HG03460 (cell line): ENCODE measurements around the gene SGSM2.
A peak's percentile ranks its signal among the peaks of the same experiment; 100 is the strongest.
"Not testable (repeated sequence)": the region's sequence is repeated elsewhere in the genome, so short reads cannot be mapped to it uniquely, and the experiment has no call there.

Source experiments
- ATAC-seq: cut with Tn5 transposase; IDR thresholded peaks from one replicate; pipeline ENCODE4 v1.9.1; 2021; ENCODE audit not compliant: unreplicated experiment

SGSM2 gene, protein sequence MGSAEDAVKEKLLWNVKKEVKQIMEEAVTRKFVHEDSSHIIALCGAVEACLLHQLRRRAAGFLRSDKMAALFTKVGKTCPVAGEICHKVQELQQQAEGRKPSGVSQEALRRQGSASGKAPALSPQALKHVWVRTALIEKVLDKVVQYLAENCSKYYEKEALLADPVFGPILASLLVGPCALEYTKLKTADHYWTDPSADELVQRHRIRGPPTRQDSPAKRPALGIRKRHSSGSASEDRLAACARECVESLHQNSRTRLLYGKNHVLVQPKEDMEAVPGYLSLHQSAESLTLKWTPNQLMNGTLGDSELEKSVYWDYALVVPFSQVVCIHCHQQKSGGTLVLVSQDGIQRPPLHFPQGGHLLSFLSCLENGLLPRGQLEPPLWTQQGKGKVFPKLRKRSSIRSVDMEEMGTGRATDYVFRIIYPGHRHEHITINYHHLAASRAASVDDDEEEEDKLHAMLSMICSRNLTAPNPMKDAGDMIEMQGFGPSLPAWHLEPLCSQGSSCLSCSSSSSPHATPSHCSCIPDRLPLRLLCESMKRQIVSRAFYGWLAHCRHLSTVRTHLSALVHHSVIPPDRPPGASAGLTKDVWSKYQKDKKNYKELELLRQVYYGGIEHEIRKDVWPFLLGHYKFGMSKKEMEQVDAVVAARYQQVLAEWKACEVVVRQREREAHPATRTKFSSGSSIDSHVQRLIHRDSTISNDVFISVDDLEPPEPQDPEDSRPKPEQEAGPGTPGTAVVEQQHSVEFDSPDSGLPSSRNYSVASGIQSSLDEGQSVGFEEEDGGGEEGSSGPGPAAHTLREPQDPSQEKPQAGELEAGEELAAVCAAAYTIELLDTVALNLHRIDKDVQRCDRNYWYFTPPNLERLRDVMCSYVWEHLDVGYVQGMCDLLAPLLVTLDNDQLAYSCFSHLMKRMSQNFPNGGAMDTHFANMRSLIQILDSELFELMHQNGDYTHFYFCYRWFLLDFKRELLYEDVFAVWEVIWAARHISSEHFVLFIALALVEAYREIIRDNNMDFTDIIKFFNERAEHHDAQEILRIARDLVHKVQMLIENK

DNA sequence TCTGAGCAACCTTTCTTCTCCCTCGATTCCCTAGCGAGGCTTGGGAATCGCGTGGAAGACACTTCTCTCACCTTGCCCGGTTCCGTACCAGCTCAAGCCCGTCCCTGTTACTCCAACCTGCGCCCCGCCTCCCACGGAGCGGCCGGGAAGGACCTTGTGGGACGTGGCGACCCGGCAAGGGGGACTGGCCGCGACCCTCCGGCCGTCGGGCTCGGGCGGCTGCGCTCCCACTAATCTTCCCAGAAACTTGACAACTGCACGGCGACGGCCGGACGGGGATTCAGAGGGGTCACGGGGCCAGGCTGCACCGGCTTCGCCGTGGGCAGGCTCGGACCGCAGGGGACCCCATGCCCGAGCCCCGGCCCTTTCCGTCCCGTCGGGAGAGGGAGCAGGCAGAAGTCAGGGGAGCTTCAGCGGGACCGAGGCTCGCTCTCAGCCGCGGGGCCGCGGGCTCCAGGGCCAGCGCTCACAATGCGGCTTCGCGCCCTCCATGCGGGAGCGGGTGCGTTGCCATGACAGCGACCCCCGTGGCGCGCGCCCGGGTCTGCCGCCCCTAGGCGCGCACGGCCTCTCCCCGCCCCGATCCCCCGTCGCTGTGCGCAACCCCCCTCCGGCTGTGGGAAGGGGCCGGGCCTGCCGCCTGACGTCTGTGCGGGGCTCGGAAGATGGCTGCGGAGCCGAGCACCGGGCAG lies at the start of gene SGSM2:
SGSM2 (plus strand) TSS at position 650 of the 692 bp plus-strand sequence. CDS start 188 bp downstream, outside the sequence.
- ATAC-seq, result no peak

DNA sequence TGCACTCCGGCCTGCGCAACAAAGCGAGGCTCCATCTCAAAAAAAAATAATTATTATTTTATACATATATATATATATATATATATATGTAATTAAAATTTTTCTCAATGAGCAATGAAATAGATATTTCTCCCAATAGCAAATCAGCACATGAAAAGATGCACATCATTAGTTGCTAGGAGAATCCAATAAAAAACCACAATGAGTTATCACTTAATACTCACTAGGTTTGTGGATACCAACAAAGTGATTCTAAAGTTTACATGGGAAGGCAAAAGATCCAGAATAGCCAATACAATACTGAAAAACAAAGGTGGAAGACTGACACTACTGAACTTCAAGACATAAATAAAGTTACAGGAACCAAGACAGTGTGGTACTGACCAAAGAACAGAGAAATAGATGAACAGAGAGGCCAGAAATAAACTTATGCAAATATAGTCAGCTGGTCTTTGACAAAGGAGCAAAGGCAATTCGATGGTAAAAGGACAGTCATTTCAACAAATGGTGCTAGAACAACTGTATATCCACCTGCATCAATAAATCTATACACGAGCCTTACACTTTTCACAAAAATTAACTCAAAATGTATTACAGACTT lies 47.3 kb upstream of the SGSM2 start:
- ATAC-seq, result no peak

DNA sequence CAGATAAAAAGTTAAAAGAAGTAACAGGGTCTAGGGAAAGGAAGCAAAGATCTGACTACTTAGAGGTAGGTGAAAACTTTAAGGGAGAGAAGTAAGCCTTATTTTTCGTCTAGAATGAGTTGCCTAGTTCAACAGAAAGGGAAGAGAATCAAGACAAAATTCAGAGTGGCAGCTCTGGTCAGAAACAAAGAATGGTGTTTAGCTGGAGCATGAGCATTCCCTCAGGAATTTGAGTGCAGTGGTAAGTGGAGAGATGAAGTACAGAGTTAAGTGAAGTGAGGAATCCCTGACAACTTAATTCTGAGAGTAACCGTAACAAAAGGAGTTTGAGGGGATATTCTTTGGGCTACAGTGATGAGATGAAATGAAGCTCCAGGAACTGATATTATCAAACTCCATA lies 45.2 kb upstream of the SGSM2 start:
- no peak for ATAC-seq

DNA sequence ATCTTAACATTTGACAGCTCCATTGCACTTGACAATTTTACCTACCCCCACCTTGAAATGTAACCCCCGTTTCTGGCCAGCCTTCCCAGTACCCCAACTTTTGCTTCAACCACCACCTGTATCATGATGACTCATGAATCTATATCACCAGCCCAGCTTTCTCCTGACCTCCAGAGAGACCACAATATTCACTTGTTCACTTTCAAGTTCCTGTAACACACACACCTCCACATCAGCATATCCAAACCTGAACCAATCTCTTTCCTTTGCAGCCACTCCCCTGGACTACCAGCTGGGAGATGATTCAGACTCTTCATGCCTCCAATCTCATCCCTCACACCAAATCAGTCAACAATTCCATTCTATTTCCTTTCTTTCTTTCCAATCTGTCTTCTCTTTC lies 41.7 kb upstream of the SGSM2 start:
- no peak for ATAC-seq

DNA sequence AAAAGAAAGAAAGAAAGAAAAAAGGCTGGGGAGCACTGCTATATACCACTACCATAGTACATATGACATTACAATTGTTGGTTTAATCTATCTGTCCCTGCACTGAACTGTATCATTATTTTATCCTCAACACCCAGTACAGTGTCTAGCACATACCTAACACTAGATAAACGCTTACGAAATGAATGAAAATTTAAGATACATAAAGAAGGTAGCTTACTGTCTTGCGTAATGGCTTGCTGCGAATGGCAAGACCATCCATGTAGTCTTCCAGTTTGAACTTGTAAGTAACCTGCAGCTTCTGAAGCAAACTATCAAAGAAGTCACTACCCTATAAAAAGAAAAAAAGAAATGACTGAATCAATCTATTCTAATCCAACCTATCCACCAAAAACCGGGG lies 40.3 kb upstream of the SGSM2 start:
- no peak for ATAC-seq

DNA sequence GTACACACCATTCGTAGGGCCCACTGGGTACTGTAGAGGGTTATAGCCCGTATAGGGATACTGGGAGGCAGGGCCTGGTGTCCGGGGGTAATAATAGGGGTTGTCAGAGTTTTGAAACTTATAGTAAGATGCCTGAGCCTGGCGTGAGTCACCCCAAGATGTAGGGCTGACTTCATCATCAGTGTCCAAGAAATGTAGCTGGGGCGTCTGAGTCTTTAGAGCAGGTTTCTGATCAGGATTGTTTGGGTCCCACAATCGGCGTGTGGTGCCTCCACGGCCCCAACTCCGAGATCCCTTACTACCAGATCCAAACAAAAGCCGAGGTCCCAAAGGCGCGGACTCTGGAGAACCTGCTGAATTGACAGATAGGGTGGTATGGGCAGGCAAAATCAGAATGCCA lies 38.2 kb upstream of the SGSM2 start:
- no peak for ATAC-seq

DNA sequence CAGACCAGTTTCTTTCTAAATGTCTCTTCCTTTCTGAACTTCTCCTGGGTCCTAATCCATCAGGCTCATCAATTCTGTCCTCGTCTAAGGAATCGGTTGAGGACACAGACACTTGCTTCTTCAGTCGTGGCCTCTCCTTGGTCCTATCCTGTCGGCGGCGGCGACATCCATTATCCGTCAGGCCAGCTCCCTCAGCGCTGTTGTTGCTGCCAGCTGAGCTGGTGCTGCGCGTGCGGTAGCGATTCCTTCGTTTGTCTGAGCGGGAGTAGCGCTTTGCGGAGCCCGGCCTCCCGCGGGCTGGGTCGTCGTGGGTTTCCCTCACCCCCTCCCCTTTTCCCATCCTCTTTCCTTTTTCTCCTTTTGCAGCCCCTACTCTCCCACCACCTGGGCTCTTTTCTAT lies 37.5 kb upstream of the SGSM2 start:
- ATAC-seq, result no peak

DNA sequence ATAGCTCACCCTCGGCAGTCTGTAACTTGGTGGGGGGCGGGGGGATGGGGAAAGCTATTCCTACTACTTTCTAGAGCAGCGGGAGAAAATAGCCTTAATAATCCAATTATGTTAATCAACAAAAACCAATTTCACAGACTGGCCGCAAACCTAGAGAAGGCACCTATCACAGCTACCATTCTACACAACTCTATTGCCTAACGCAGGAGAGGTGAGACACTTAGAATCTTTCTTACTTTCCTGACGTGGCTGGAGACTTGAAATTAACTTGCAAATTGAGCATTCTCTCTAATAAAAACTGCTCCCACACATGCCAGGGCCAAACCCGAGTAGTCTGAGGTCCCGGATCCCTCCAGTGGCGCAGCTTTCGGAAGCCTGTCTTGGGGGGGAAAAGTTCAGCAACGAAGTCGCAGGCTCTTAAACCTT lies 34.5 kb upstream of the SGSM2 start:
- peak; percentile 8 for ATAC-seq

DNA sequence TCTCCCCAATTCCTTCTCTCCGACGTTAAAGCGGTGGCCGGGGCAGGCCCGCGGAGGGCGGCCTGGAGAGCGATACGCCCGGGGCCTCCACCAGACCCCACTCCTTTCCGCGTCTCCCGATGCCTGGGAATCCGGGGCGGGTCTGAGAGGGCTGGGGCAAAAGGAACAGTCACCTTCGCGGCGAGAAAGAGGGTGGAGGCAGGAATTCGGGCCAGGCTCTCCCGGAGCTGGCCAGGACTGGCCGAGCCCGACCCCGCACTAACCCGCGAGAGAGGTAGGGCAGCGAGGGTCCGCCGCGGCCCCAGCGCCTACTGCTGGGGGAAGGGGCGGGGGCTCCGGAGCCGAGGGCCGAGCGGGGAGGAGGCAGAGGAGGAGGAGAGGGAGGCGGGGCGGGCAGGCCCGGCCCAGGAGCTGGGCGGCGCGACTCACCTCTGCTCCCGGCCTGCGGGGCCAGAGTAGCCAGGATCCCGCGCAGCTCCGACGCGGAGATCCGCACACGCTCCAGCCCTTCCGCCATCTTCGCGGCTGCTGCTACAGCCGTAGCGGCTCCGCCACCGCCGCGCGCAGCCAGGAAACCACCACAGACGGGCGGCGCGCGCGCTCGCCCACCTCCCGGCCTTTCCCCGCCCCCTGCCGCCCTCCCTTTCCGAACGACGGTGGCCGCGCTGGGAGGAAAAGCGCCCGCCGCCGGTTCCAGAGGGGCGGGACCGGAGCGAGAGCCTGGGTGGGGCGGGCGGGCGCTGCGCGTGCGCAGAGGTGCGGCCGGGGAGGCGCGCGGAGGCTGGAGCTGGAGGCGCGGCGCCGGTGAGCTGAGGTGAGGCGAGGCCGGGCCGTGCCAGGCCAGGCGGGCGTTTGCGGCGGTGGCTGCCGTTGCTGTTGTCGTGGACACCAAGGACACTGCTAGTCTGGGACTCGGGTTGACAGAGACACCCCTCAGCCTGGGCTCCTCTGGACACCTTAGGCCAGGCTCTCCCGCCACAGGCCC lies 33.8 kb upstream of the SGSM2 start, which contains the start of the genes SMG6 and SRR:
SMG6 (minus strand) TSS at position 582 of the 985 bp plus-strand sequence; CDS start at position 517, 65 bp downstream.
SRR (plus strand) TSS at position 747 of the 985 bp plus-strand sequence. CDS start 11,611 bp downstream, outside the sequence.
- peak; percentile 72 for ATAC-seq

DNA sequence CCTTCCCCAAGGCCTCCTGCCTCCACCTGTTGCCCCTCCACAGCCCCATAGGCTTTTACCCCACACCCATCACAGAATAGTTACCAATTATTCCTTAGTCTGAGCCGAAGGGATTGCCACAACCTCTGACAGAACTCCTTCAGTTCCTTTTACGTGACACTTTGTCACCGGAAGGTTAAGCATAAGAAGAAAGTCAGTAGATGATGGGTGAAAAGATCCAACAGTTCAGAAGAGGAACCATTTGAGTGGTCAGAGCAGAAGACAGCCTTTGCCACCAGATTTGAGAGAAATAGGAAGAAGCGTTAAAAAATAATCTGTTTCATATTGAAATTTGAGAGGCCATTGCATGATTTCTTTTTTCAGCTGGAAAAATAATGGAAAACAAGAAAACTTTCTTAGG lies 32.4 kb upstream of the SGSM2 start:
- ATAC-seq, result no peak

DNA sequence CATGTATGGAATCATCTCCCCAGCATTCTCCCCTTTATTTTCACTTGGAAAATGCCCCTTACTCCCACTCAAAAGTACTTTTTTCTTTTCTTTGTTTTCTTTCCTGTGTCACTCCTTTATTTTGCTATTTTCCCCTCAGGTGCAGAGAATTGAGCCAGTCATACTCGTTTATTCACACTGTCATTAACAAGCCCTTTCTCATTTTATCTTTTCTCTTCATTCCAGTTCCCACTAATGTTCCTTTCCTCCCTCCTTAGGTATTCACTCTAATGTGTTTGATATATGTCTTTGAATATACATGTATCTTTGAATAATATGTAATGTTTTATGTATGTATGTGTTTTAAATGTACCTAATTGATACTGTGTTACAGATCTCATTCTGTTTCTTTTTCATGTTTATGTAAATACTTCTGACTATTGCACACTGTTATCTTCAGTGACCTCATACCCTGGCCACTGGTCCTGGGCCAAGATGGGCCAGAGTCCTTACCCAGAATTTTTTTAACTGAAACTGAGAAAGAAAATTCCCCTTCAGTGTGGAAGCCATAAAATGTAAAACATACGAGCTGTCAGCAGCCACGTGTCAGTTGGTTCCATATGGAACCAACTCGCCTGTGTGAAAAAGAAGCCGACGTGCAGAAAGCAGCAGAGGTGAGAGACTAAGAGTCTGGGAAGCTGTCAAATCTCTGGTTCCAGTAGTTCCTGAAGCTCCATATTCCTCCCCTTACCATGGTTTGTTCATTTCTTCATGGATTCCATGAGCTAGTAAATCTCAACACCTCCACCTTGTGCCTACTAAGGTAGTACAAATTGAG lies 27.8 kb upstream of the SGSM2 start:
- ATAC-seq, result no peak

DNA sequence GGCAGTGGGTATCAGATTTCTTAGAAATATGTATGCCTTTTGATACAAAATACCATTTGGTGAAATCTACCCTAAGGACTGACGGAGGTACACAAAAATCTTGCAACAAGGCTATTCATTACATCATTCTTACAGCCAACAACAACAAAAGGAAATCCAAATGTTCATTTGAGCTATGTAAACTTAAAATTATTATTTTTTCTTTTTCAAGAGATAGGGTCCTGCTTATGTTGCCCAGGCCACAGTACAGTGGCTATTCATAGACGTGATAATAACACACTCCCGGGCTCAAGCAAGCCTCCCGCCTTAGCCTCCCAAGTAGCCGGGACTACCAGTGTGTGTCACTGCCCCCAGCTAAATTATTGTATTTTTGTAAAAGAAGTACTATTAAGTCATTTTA lies 24.6 kb upstream of the SGSM2 start:
- no peak for ATAC-seq

DNA sequence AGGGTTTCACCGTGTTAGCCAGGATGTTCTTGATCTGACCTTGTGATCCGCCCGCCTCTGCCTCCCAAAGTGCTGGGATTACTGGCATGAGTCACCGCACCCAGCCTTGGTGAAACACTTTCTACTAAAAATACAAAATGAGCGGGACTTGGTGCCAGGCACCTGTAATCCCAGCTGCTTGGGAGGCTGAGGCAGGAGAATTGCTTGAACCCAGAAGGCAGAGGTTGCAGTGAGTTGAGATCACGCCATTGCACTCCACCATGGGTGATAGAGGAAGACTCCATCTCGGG lies 20.4 kb upstream of the SGSM2 start:
- not testable (repeated sequence) for ATAC-seq

DNA sequence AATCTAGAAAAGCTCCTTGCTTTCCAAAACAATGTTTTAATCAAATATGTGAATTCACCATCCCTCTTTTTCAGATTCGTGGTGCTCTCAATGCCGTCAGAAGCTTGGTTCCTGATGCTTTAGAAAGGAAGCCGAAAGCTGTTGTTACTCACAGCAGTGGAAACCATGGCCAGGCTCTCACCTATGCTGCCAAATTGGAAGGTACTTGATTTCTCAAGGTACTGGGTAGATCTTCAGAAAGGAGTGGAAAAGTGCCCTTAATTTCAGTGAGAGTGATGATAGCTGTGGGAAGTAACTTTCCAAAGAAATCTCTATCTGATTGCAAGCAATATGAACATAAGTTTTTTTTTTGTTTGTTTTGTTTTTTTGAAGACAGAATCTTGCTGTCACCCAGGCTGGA lies 19.5 kb upstream of the SGSM2 start:
- no peak for ATAC-seq

DNA sequence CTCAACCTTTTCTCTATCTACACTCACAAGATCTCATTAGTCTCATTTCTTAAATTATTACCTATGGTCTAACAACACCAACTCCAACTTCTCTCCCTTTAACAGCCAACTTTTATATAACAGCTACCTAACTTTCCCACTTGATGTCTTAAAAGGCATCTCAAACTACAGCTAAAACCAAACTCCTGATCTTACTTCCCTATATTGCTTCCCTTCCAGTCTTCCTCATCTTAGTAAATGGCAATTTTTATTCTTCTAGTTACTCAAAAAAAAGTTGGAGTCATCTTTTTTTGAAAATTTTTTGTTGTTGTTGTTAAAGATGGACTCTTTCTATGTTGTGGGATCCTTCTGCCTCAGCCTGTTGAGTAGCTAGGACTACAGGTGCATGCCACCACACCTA lies 18.2 kb upstream of the SGSM2 start:
- ATAC-seq, result no peak

DNA sequence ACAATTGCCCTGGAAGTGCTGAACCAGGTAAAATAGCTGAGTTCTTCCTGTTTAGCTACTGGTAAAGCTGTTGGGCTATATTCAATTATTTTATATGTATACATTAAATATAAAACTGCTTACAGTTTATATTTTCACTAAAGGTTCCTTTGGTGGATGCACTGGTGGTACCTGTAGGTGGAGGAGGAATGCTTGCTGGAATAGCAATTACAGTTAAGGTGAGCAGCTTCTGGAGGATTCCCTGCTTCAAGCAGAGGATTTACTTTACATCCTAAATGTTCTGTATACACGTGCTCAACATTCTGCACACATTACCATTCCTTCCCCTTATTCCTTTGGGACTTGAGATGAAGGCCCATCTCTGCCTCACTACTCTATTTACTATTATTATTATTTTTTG lies 15.9 kb upstream of the SGSM2 start:
- no peak for ATAC-seq

DNA sequence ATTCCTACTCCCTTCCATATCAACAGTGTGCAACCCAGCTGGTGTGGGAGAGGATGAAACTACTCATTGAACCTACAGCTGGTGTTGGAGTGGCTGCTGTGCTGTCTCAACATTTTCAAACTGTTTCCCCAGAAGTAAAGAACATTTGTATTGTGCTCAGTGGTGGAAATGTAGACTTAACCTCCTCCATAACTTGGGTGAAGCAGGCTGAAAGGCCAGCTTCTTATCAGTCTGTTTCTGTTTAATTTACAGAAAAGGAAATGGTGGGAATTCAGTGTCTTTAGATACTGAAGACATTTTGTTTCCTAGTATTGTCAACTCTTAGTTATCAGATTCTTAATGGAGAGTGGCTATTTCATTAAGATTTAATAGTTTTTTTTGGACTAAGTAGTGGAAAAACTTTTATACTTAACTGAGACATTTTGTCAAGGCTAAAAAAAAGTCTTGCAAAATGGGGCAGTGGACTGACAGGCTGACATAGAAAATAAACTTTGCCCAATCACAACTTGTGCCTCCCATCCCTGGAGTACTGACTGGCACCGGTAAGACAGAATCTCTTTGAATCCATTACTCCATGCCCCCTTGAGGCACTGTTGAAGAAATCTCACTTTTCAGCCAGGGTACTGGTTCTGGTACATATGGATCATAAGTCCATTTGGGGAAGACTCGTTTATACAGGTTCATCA lies 13.5 kb upstream of the SGSM2 start:
- ATAC-seq, result no peak

DNA sequence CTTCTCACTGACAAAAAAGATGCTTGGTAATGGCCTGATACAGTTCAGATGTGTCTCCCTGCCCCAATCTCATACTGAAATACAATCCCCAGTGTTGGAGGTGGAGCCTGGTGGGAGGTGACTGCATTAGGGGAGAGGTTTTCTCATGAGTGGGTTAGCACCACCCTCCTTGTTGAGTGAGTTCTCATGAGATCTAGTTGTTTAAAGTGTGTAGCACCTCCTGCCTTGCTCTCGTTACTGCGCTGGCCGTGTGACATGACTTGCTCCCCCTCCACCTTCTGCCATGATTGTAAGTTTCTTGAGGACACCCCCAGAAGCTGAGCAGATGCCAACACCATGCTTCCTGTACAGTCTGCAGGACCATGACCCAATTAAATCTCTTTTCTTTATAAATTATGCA lies 6.0 kb upstream of the SGSM2 start:
- no peak for ATAC-seq
